Activated B cell treated with CpG ODN at 0.5 μM for 24 hours (primary cell): ENCODE measurements around the gene SBK1. TPM values are rescaled to one million over a fixed set of nuclear protein-coding genes. Genes with fewer than 3 reads are reported as not detected.

Experiments
- ATAC-seq: fragments of 200-7000 bp; cut with Tn5 transposase; one replicate; pipeline ENCODE4 v1.10.0; 2021; ENCODE audit warnings: low read depth, mild to moderate bottlenecking, moderate library complexity
- CTCF ChIA-PET: fragments of 350-600 bp; sonication (Branson Sonifier 250); formaldehyde crosslinking; loops from one replicate; lab custom pipeline; 2021; ENCODE audit warnings: antibody characterized with exemption; lab: Charles Lee
- POLR2A ChIA-PET: fragments of 350-600 bp; sonication (Branson Sonifier 250); formaldehyde crosslinking; loops from one replicate; lab custom pipeline; 2021; ENCODE audit warnings: antibody characterized with exemption; lab: Charles Lee
- DNase-seq: peaks from one replicate; pipeline ENCODE4 v3.0.0; 2022
- H3K27ac Mint-ChIP-seq: one replicate; pipeline ENCODE4 v1.8.0; 2020; ENCODE audit warnings: mixed read lengths
- H3K27me3 Mint-ChIP-seq: one replicate; pipeline ENCODE4 v1.8.0; 2021; ENCODE audit warnings: mixed read lengths
- H3K36me3 Mint-ChIP-seq: one replicate; pipeline ENCODE4 v1.8.0; 2021; ENCODE audit warnings: low read depth, mixed read lengths
- H3K4me1 Mint-ChIP-seq: one replicate; pipeline ENCODE4 v1.8.0; 2021; ENCODE audit warnings: mixed read lengths
- H3K4me3 Mint-ChIP-seq: one replicate; pipeline ENCODE4 v1.8.0; 2020; ENCODE audit warnings: mild to moderate bottlenecking, mixed read lengths
- H3K9me3 Mint-ChIP-seq: one replicate; pipeline ENCODE4 v1.8.0; 2020; ENCODE audit warnings: mixed read lengths
- CTCF ChIP-seq: fragments of 200-600 bp; IDR thresholded peaks from one replicate; pipeline ENCODE4 v1.8.0; 2022; ENCODE audit warnings: antibody characterized with exemption, mild to moderate bottlenecking
- intact Hi-C: fragments of 100-400 bp; cut with micrococcal nuclease; formaldehyde crosslinking; loops from one replicate; pipeline ENCODE4 v1.15.1; 2024
- total RNA-seq: library from RNA; stranded (reverse); gene quantifications from 2 replicates; pipeline ENCODE4 v1.2.3, GENCODE V29; 2022

The SBK1 gene
- total RNA-seq, 1 donor from 2014 or later = 0.58 TPM

GRCh38 chr16:28313587-28313986 is 21.3 kb downstream of the SBK1 start:
- ChIA-PET CTCF (interaction anchor here (0.7 to 1.2 kb wide), 2 partner anchors 36 to 321 kb away, joined by 3 to 4 read pairs; no protein-coding TSS in a partner anchor), POLR2A (no interaction called here)
- Mint-ChIP-seq H3K36me3 (no peaks in the 10 kb centered on the region), H3K4me1 (peaks cover 25% of the 10 kb centered on the region), H3K4me3 (no peak overlapping the region), H3K27me3 (no peaks in the 10 kb centered on the region), H3K27ac (no peak overlapping the region), H3K9me3 (no peaks in the 10 kb centered on the region)
- no peak for DNase-seq
- TF ChIP-seq CTCF = no peak
- no peak for ATAC-seq
- intact Hi-C loops = no loop called here

GRCh38 chr16:28316054-28316453 is 23.7 kb downstream of the SBK1 start:
- Mint-ChIP-seq H3K27ac (no peak overlapping the region), H3K4me1 (peaks cover 6% of the 10 kb centered on the region), H3K9me3 (no peaks in the 10 kb centered on the region), H3K27me3 (no peaks in the 10 kb centered on the region), H3K4me3 (no peak overlapping the region), H3K36me3 (no peaks in the 10 kb centered on the region)
- TF ChIP-seq CTCF = no peak
- no peak for DNase-seq
- ChIA-PET POLR2A (no interaction called here), CTCF (interaction anchor here (1.3 to 2.4 kb wide), 2 partner anchors 23 to 38 kb away, joined by 4 to 40 read pairs; no protein-coding TSS in a partner anchor)
- ATAC-seq = no peak
- intact Hi-C loops = loop anchor here (5.0 kb wide), 1 partner anchor 344 kb away; no protein-coding TSS in a partner anchor

- peak; percentile 81 for ATAC-seq
- peaks cover 3% of the 10 kb centered on the region for H3K4me1 Mint-ChIP-seq
- peak; percentile 64 for DNase-seq
- no peaks in the 10 kb centered on the region for H3K27me3 Mint-ChIP-seq
- TF ChIP-seq CTCF = peak; percentile 42
- POLR2A ChIA-PET = interaction anchor here (0.5 to 0.6 kb wide), 2 partner anchors 48 to 774 kb away, joined by 3 to 7 read pairs; no protein-coding TSS in a partner anchor
- H3K9me3 Mint-ChIP-seq = no peaks in the 10 kb centered on the region
- intact Hi-C loops = loop anchor here (1.0 to 5.0 kb wide), 2 partner anchors 40 to 345 kb away; no protein-coding TSS in a partner anchor
- H3K4me3 Mint-ChIP-seq = no peak overlapping the region
- CTCF ChIA-PET = interaction anchor here (0.7 to 2.4 kb wide), 8 partner anchors 9 to 39 kb away, joined by 3 to 40 read pairs (median 4); no protein-coding TSS in a partner anchor
- no peaks in the 10 kb centered on the region for H3K36me3 Mint-ChIP-seq
- peak overlapping the region; percentile 41 for H3K27ac Mint-ChIP-seq
Observed at GRCh38 chr16:28317040-28317880, 24.9 kb downstream of the SBK1 start.

- intact Hi-C loops = loop anchor here (5.0 kb wide), 1 partner anchor 346 kb away; no protein-coding TSS in a partner anchor
- peaks cover 3% of the 10 kb centered on the region for H3K4me1 Mint-ChIP-seq
Observed at GRCh38 chr16:28318042-28318744, 25.9 kb downstream of the SBK1 start.

More at GRCh38 chr16:28318042-28318744, 25.9 kb downstream of the SBK1 start:
- no peak for TF ChIP-seq CTCF
- DNase-seq (no peak), ATAC-seq (no peak)
- H3K9me3 Mint-ChIP-seq = no peaks in the 10 kb centered on the region
- no peaks in the 10 kb centered on the region for H3K36me3 Mint-ChIP-seq
- H3K4me3 Mint-ChIP-seq = no peak overlapping the region
- ChIA-PET CTCF (interaction anchor here (0.8 to 2.4 kb wide), 4 partner anchors 9 to 40 kb away, joined by 3 to 40 read pairs (median 6); no protein-coding TSS in a partner anchor), POLR2A (no interaction called here)
- H3K27me3 Mint-ChIP-seq = no peaks in the 10 kb centered on the region
- H3K27ac Mint-ChIP-seq = no peak overlapping the region
